Liver (tissue), 3 donors: ENCODE results near the gene TAF5L.

Experiments
- EGR1 ChIP-seq, 2 donors: IDR thresholded peaks; 2 replicates each; pipeline ENCODE4 v1.6.1; 2016 to 2018; ENCODE audit warnings: antibody characterized with exemption in 2 of 2, low read depth in 2 of 2
- FOXA2 ChIP-seq: IDR thresholded peaks from 2 replicates; pipeline ENCODE4 v1.6.1; 2016; ENCODE audit warnings: antibody characterized with exemption
- JUND ChIP-seq, 2 donors: IDR thresholded peaks; 2 replicates each; pipeline ENCODE4 v1.6.1; 2016; ENCODE audit warnings: antibody characterized with exemption in 2 of 2
- RAD21 ChIP-seq, 2 donors: IDR thresholded peaks; 2 replicates each; pipeline ENCODE4 v1.6.1; 2016; ENCODE audit warnings: antibody characterized with exemption in 2 of 2, mild to moderate bottlenecking in 2 of 2
- SP1 ChIP-seq: IDR thresholded peaks from 2 replicates; pipeline ENCODE4 v1.6.1; 2018; ENCODE audit warnings: antibody characterized with exemption, mild to moderate bottlenecking
- TAF1 ChIP-seq: conservative IDR thresholded peaks from 2 replicates; pipeline ENCODE4 v1.6.1; 2016; ENCODE audit warnings: antibody characterized with exemption, mild to moderate bottlenecking
- YY1 ChIP-seq: IDR thresholded peaks from 2 replicates; pipeline ENCODE4 v1.6.1; 2016; ENCODE audit warnings: antibody characterized with exemption, mild to moderate bottlenecking
- TF ChIP-seq, protein P1 (sequence below): IDR thresholded peaks from 2 replicates; pipeline ENCODE4 v1.6.1; 2016; ENCODE audit warnings: antibody characterized with exemption
- TF ChIP-seq, protein P2 (sequence below): fragments of 150-350 bp; IDR thresholded peaks from 2 replicates; pipeline ENCODE4 v1.5.1; 2017; ENCODE audit warnings: improper control_type of control experiment, low read depth, low read length; ENCODE audit not compliant: missing input control
- TF ChIP-seq, protein P3 (sequence below): IDR thresholded peaks from 2 replicates; pipeline ENCODE4 v1.6.1; 2016; ENCODE audit warnings: antibody characterized with exemption, mild to moderate bottlenecking
- donor health status: healthy.
- donor health status: healthy.

DNA sequence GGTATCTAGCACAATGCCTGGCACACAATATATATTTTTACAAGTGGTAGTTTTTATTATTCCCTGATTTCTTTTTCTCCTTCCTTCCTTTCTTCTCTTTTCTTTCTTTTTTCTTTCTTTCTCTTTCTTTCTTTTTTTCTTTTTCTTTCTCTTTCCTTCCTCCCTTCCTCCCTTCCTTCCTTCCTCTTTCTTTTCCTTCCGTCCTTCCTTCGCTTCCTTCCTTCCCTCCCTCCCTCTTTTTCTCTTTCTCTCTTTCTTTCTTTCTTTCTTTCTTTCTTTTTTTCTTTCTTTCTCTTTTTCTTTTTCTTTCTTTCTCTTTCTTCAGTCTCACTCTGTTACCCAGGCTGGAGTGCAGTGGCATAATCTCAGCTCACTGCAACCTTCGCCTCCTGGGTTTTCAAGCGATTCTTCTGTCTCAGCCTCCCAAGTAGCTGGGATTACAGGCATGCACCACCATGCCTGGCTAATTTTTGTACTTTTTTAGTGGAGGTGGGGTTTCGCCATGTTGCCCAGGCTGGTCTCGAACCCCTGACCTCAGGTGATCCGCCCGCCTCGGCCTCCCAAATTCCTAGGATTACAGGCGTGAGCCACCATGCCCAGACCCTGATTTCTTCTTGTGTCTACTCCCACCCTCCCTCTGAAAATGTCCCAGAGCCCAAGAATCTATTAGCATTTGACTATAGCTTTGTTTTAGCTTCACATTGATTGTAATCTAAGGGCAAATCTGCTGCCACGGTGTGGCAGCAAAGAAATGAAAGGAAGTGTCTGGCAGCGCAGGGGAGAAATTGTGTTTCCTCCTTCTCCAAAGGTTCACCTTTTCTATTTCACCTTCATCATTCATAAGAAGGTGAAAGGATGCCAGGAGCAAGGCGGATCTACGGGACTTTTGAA, 47.5 kb downstream of the TAF5L start:
- TF ChIP-seq RAD21 (IDR thresholded peaks at IDR 0.05) (no peak), TAF1 (no peak), YY1 (no peak), JUND (IDR thresholded peaks at IDR 0.05) (no peak), SP1 (no peak), EGR1 (IDR thresholded peaks at IDR 0.05; ENCODE audit: low read depth in 2 of 2) (no peak), FOXA2 (no peak)
- TF ChIP-seq, protein P1, sequence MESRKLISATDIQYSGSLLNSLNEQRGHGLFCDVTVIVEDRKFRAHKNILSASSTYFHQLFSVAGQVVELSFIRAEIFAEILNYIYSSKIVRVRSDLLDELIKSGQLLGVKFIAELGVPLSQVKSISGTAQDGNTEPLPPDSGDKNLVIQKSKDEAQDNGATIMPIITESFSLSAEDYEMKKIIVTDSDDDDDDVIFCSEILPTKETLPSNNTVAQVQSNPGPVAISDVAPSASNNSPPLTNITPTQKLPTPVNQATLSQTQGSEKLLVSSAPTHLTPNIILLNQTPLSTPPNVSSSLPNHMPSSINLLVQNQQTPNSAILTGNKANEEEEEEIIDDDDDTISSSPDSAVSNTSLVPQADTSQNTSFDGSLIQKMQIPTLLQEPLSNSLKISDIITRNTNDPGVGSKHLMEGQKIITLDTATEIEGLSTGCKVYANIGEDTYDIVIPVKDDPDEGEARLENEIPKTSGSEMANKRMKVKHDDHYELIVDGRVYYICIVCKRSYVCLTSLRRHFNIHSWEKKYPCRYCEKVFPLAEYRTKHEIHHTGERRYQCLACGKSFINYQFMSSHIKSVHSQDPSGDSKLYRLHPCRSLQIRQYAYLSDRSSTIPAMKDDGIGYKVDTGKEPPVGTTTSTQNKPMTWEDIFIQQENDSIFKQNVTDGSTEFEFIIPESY: no peak
- TF ChIP-seq, protein P2, sequence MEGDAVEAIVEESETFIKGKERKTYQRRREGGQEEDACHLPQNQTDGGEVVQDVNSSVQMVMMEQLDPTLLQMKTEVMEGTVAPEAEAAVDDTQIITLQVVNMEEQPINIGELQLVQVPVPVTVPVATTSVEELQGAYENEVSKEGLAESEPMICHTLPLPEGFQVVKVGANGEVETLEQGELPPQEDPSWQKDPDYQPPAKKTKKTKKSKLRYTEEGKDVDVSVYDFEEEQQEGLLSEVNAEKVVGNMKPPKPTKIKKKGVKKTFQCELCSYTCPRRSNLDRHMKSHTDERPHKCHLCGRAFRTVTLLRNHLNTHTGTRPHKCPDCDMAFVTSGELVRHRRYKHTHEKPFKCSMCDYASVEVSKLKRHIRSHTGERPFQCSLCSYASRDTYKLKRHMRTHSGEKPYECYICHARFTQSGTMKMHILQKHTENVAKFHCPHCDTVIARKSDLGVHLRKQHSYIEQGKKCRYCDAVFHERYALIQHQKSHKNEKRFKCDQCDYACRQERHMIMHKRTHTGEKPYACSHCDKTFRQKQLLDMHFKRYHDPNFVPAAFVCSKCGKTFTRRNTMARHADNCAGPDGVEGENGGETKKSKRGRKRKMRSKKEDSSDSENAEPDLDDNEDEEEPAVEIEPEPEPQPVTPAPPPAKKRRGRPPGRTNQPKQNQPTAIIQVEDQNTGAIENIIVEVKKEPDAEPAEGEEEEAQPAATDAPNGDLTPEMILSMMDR: no peak
- TF ChIP-seq, protein P3, sequence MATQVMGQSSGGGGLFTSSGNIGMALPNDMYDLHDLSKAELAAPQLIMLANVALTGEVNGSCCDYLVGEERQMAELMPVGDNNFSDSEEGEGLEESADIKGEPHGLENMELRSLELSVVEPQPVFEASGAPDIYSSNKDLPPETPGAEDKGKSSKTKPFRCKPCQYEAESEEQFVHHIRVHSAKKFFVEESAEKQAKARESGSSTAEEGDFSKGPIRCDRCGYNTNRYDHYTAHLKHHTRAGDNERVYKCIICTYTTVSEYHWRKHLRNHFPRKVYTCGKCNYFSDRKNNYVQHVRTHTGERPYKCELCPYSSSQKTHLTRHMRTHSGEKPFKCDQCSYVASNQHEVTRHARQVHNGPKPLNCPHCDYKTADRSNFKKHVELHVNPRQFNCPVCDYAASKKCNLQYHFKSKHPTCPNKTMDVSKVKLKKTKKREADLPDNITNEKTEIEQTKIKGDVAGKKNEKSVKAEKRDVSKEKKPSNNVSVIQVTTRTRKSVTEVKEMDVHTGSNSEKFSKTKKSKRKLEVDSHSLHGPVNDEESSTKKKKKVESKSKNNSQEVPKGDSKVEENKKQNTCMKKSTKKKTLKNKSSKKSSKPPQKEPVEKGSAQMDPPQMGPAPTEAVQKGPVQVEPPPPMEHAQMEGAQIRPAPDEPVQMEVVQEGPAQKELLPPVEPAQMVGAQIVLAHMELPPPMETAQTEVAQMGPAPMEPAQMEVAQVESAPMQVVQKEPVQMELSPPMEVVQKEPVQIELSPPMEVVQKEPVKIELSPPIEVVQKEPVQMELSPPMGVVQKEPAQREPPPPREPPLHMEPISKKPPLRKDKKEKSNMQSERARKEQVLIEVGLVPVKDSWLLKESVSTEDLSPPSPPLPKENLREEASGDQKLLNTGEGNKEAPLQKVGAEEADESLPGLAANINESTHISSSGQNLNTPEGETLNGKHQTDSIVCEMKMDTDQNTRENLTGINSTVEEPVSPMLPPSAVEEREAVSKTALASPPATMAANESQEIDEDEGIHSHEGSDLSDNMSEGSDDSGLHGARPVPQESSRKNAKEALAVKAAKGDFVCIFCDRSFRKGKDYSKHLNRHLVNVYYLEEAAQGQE: no peak
